Measurements from ENCODE around the gene CDH2. TPM values are rescaled to one million over a fixed set of nuclear protein-coding genes. Genes with fewer than 3 reads are reported as not detected.

The CDH2 gene
- total RNA-seq, 1 experiment from 2014 or later = 42.3 TPM

DNA sequence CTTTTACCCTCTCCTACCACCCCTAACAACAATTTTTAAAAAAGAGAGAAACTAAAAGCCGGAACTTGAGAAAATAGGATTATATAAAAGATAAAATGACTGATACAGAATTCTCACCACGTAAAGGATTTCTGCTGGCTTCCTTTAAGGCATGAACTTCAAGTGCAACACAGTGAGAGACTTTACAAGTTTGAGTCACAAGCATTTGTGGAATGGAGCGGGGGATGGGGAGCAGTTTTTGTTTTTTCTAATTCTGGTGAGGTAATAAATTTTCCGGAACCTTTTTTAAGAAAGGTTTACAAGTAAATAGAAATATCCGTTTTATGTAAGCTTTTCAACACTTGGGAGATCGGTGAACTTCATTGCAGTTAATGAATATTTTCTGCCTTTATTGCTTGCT lies 1.8 kb upstream of the CDH2 start:
- CTCF ChIA-PET = no interaction called here
- ATAC-seq = no peak
- Histone ChIP-seq H3K36me3 (ENCODE audit: control insufficient read depth, insufficient read depth, low read length) (no peaks in the 10 kb centered on the region), H3K4me1 (ENCODE audit: control insufficient read depth, insufficient read depth, low read length) (no peaks in the 10 kb centered on the region; the same call in 1 of the 2 replicates), H3K27ac (ENCODE audit: low read length) (no peak overlapping the region), H3K9me3 (ENCODE audit: control insufficient read depth, insufficient read depth, low read depth, low read length) (no peaks in the 10 kb centered on the region), H3K4me3 (ENCODE audit: low read depth in 2 of 2, low read length in 2 of 2) (peak overlapping the region; percentile 59 to 63), H3K27me3 (ENCODE audit: control insufficient read depth, insufficient read depth, low read length) (no peaks in the 10 kb centered on the region)
- POLR2A ChIA-PET = interaction anchor here (0.7 kb wide), 1 partner anchor 13 kb away, joined by 5 read pairs; no protein-coding TSS in a partner anchor
- TF ChIP-seq TCF7L2 (IDR thresholded peaks at IDR 0.05; ENCODE audit: low read depth, low read length) (no peak), POLR2AphosphoS5 (IDR thresholded peaks at IDR 0.05; ENCODE audit: low read depth, low read length) (no peak), SIN3A (IDR thresholded peaks at IDR 0.05; ENCODE audit: borderline replicate concordance, insufficient read depth, low read depth, low read length) (no peak), REST (IDR thresholded peaks at IDR 0.05; ENCODE audit: insufficient read depth in 1 of 2, low read depth in 2 of 2, low read length in 1 of 2) (no peak)
- TF ChIP-seq, protein P1, sequence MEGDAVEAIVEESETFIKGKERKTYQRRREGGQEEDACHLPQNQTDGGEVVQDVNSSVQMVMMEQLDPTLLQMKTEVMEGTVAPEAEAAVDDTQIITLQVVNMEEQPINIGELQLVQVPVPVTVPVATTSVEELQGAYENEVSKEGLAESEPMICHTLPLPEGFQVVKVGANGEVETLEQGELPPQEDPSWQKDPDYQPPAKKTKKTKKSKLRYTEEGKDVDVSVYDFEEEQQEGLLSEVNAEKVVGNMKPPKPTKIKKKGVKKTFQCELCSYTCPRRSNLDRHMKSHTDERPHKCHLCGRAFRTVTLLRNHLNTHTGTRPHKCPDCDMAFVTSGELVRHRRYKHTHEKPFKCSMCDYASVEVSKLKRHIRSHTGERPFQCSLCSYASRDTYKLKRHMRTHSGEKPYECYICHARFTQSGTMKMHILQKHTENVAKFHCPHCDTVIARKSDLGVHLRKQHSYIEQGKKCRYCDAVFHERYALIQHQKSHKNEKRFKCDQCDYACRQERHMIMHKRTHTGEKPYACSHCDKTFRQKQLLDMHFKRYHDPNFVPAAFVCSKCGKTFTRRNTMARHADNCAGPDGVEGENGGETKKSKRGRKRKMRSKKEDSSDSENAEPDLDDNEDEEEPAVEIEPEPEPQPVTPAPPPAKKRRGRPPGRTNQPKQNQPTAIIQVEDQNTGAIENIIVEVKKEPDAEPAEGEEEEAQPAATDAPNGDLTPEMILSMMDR (IDR thresholded peaks at IDR 0.05) = no peak
- in situ Hi-C loops (cut with HindIII; ENCODE audit: low pct_unique_long_range_greater_than_20kb, low sequenced_read_pairs) = no loop called here
- no peak for DNase-seq (ENCODE audit: low read depth, low spot score)
- BruUV-seq (replicated peaks) = no TSS peak
- intact Hi-C loops (cut with micrococcal nuclease; ENCODE audit: unreplicated experiment) = no loop called here

DNA sequence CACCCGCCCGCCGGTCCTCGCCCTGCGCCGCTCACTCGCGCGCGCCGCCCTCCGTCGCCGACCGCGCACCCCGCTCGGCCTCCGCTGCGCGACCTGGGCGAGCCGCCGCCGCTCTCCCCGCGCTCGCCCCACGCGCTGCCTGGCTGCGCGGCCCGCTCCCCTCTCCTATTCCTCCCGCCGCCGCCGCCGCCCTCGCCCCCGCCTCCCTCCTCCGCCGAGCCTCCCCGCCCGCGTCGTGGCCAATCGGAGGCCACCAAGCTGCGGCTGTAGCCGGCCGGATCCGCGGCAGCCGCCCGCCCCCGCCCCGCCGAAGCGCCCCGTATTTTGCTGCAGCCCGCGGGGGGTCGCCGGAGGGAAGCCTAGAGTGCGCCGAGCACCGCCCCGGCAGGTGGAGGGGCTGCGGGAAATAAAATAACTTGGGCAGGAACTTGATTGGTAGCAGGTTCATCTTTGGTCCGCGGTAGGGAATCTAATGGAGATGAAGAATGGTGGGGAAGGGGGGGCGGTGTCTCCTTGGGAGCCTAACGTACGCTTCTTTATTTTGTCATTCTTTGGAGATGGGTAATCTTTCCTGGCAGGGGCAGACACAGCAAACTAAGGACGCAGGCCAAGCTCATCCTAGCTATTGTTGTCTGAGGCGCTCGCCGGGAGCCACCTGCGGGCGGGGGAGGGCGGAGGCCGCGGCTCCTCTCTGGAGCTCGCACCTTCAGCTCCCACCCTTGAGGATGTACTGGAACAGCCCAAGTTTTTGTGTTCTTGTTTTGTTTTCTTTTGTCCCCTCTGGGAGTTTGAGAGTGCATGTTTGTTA lies 1.1 kb upstream of the CDH2 start:
- DNase-seq (ENCODE audit: low read depth, low spot score) (no peak), ATAC-seq (peak; percentile 76)
- no peak overlapping the region for H3K27ac ChIP-seq (ENCODE audit: low read length)
- ChIA-PET CTCF (interaction anchor here (0.6 kb wide), 2 partner anchors 144 to 365 kb away, joined by 3 to 11 read pairs; no protein-coding TSS in a partner anchor), POLR2A (interaction anchor here (0.6 to 0.7 kb wide), 2 partner anchors 16 to 71 kb away, joined by 6 to 12 read pairs; no protein-coding TSS in a partner anchor)
- no peak for TF ChIP-seq POLR2AphosphoS5 (IDR thresholded peaks at IDR 0.05; ENCODE audit: low read depth, low read length)
- TF ChIP-seq TCF7L2 (IDR thresholded peaks at IDR 0.05; ENCODE audit: low read depth, low read length) = no peak
- no peak for TF ChIP-seq REST (IDR thresholded peaks at IDR 0.05; ENCODE audit: insufficient read depth in 1 of 2, low read depth in 2 of 2, low read length in 1 of 2)
- no peak for TF ChIP-seq SIN3A (IDR thresholded peaks at IDR 0.05; ENCODE audit: borderline replicate concordance, insufficient read depth, low read depth, low read length)
- TF ChIP-seq, protein P1 (IDR thresholded peaks at IDR 0.05) = no peak
- peak overlapping the region; percentile 59 to 63 for H3K4me3 ChIP-seq (ENCODE audit: low read depth in 2 of 2, low read length in 2 of 2)
- H3K27me3 ChIP-seq (ENCODE audit: control insufficient read depth, insufficient read depth, low read length) = no peaks in the 10 kb centered on the region
- intact Hi-C loops (cut with micrococcal nuclease; ENCODE audit: unreplicated experiment) = no loop called here
- in situ Hi-C loops (cut with HindIII; ENCODE audit: low pct_unique_long_range_greater_than_20kb, low sequenced_read_pairs) = no loop called here
- H3K4me1 ChIP-seq (ENCODE audit: control insufficient read depth, insufficient read depth, low read length) = no peaks in the 10 kb centered on the region; the same call in 1 of the 2 replicates
- no TSS peak for BruUV-seq (replicated peaks)
- H3K36me3 ChIP-seq (ENCODE audit: control insufficient read depth, insufficient read depth, low read length) = no peaks in the 10 kb centered on the region
- no peaks in the 10 kb centered on the region for H3K9me3 ChIP-seq (ENCODE audit: control insufficient read depth, insufficient read depth, low read depth, low read length)
